Body of pancreas (tissue), 4 donors: Measurements from ENCODE around the gene NEGR1. TPM values are rescaled to one million over a fixed set of nuclear protein-coding genes. Genes with fewer than 3 reads are reported as not detected.

Experiments used
- ATAC-seq: fragments of 150-250 bp; one replicate; pipeline ENCODE4 v1.9.1; 2016
- DNase-seq, 4 donors: peaks; one replicate each; pipeline ENCODE4 v3.0.0-alpha.2; 2019
- H3K27ac ChIP-seq, 4 donors: fragments of 200-600 bp; sonication (generic); 1 replicate in 3 of 4; 2 replicates in 1 of 4; pipeline versions ENCODE4 v1.5.1 to v1.6.1; 2016 to 2019; ENCODE audit warnings: mild to moderate bottlenecking in 1 of 4, mixed read lengths in 1 of 4, moderate library complexity in 1 of 4
- H3K27me3 ChIP-seq, 2 donors: fragments of 200-600 bp; sonication (generic); one replicate each; pipeline ENCODE4 v1.6.0; 2016; ENCODE audit warnings: mild to moderate bottlenecking in 1 of 2
- H3K36me3 ChIP-seq, 2 donors: fragments of 200-600 bp; sonication (generic); replicated peaks in 1 of 2; 2 replicates each; pipeline ENCODE4 v1.5.1; 2016; ENCODE audit warnings: low read depth in 2 of 2; ENCODE audit not compliant: insufficient read depth in 1 of 2
- H3K4me1 ChIP-seq: fragments of 200-600 bp; sonication (generic); one replicate; pipeline ENCODE4 v1.6.0; 2016
- H3K4me3 ChIP-seq, 2 donors: fragments of 200-600 bp; sonication (generic); 1 replicate in 1 of 2; 2 replicates in 1 of 2; pipeline ENCODE4 v1.5.1; 2016 to 2019
- H3K9me3 ChIP-seq, 3 donors: fragments of 200-600 bp; sonication (generic); 1 replicate in 2 of 3; 2 replicates in 1 of 3; pipeline ENCODE4 v1.5.1; 2016
- POLR2A ChIP-seq, 3 donors: fragments of 450-650 bp; IDR thresholded peaks; one replicate each; pipeline ENCODE4 v1.6.1; 2016; ENCODE audit warnings: antibody characterized with exemption in 3 of 3, mild to moderate bottlenecking in 2 of 3
- WGBS, 2 donors: methylation state at CpG; one replicate each; pipeline ENCODE4 v1.1.5; 2017; 5-methylcytosine and 5-hydroxymethylcytosine counted together
- intact Hi-C: fragments of 100-400 bp; cut with DNase I; formaldehyde crosslinking; loops from one replicate; pipeline ENCODE4 v1.15.1; 2023
- total RNA-seq, 2 donors: library from RNA; depleted of rRNA; stranded (reverse); fragments of >200 nt; gene quantifications; one replicate each; pipeline ENCODE4 v1.1.0, GENCODE V29; 2016
- TF ChIP-seq, protein P1 (sequence below), 7 experiments: fragments of 450-650 bp in 4 of 7; fragments of 200-600 bp in 3 of 7; sonication (generic) in 3 of 7; IDR thresholded peaks; one replicate each; pipeline ENCODE4 v1.5.1; 2016 to 2019; ENCODE audit warnings: antibody characterized with exemption in 7 of 7

NEGR1 gene
- total RNA-seq, 2 donors from 2014 or later: 6.3 to 9.6 TPM

- Histone ChIP-seq H3K4me3 (no peak overlapping the region), H3K27ac (no peak overlapping the region), H3K36me3 (no peaks in the 10 kb centered on the region), H3K27me3 (no peaks in the 10 kb centered on the region), H3K4me1 (no peaks in the 10 kb centered on the region), H3K9me3 (no peaks in the 10 kb centered on the region)
- TF ChIP-seq POLR2A (IDR thresholded peaks at IDR 0.05): no peak
- TF ChIP-seq, protein P1, sequence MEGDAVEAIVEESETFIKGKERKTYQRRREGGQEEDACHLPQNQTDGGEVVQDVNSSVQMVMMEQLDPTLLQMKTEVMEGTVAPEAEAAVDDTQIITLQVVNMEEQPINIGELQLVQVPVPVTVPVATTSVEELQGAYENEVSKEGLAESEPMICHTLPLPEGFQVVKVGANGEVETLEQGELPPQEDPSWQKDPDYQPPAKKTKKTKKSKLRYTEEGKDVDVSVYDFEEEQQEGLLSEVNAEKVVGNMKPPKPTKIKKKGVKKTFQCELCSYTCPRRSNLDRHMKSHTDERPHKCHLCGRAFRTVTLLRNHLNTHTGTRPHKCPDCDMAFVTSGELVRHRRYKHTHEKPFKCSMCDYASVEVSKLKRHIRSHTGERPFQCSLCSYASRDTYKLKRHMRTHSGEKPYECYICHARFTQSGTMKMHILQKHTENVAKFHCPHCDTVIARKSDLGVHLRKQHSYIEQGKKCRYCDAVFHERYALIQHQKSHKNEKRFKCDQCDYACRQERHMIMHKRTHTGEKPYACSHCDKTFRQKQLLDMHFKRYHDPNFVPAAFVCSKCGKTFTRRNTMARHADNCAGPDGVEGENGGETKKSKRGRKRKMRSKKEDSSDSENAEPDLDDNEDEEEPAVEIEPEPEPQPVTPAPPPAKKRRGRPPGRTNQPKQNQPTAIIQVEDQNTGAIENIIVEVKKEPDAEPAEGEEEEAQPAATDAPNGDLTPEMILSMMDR (IDR thresholded peaks at IDR 0.05): no peak
- DNase-seq (no peak), ATAC-seq (no peak)
- WGBS, 2 donors: 47 to 63% methylated on average over 3 of the region's 3 CpGs
- intact Hi-C loops: no loop called here
Observed at GRCh38 chr1:72184099-72184701, 98.1 kb downstream of the NEGR1 start.

GRCh38 chr1:72182859-72183258 is 99.5 kb downstream of the NEGR1 start:
- Histone ChIP-seq H3K27me3 (no peaks in the 10 kb centered on the region), H3K4me1 (no peaks in the 10 kb centered on the region), H3K36me3 (no peaks in the 10 kb centered on the region), H3K9me3 (no peaks in the 10 kb centered on the region), H3K27ac (no peak overlapping the region), H3K4me3 (no peak overlapping the region)
- intact Hi-C loops: no loop called here
- no peak for TF ChIP-seq POLR2A (IDR thresholded peaks at IDR 0.05)
- TF ChIP-seq, protein P1 (IDR thresholded peaks at IDR 0.05): no peak
- no peak for DNase-seq
- ATAC-seq: no peak

GRCh38 chr1:72178266-72178665 is 104.1 kb downstream of the NEGR1 start:
- TF ChIP-seq POLR2A (IDR thresholded peaks at IDR 0.05): no peak
- TF ChIP-seq, protein P1 (IDR thresholded peaks at IDR 0.05): no peak
- Histone ChIP-seq H3K36me3 (no peaks in the 10 kb centered on the region), H3K27me3 (no peaks in the 10 kb centered on the region), H3K4me1 (no peaks in the 10 kb centered on the region), H3K4me3 (no peak overlapping the region), H3K27ac (no peak overlapping the region), H3K9me3 (no peaks in the 10 kb centered on the region)
- DNase-seq (no peak), ATAC-seq (no peak)
- intact Hi-C loops: no loop called here
- WGBS, 2 donors: 64 to 79% methylated on average over 2 of the region's 2 CpGs

DNA sequence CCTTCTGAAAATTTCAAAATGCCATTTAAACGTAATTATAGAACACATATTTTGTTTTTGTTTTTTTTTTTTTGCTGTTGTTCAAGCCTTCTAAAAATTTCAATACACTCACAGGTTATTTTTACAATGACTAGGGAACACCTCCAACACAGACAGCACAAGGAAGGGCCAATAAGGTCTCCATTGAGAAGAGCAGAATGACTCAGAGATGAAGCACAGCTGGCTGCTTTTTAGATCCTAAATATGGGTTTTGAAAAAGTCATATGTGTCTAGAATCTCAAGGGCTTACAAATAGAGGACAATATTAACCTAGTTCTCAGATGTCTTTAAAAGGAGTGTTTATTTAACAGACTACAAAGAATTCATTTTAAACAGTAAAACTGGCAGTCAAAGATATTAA is 104.6 kb downstream of the NEGR1 start:
- no peaks in the 10 kb centered on the region for H3K27me3 ChIP-seq
- no peaks in the 10 kb centered on the region for H3K36me3 ChIP-seq
- no peak overlapping the region for H3K4me3 ChIP-seq
- 40 to 49% methylated on average over 1 of the region's 1 CpG for WGBS, 2 donors
- no peak overlapping the region for H3K27ac ChIP-seq
- DNase-seq: no peak
- H3K4me1 ChIP-seq: no peaks in the 10 kb centered on the region
- no peak for TF ChIP-seq POLR2A (IDR thresholded peaks at IDR 0.05)
- TF ChIP-seq, protein P1 (IDR thresholded peaks at IDR 0.05): no peak
- no peaks in the 10 kb centered on the region for H3K9me3 ChIP-seq
- ATAC-seq: no peak
- intact Hi-C loops: no loop called here

DNA sequence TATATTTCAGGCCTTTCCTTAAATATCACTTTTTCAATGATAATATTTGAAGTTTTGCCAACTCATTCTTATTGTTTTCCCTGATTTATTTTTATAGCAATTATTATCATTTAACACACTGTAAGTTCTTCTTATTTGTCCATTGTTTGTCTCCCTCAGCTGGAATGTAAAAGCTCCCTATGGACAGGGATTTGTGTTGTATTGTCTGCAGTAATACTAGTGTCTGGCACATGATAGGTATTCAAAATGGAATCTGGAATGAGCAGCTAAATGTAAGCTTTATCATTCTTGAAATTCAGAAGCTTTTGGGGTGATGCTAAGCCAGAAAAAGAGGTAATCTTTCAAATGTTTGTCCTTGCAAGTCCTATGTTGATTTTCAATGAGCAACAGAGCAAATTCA is 112.1 kb downstream of the NEGR1 start:
- intact Hi-C loops: no loop called here
- no peak overlapping the region for H3K4me3 ChIP-seq
- no peak overlapping the region for H3K27ac ChIP-seq
- ATAC-seq: no peak
- H3K27me3 ChIP-seq: no peaks in the 10 kb centered on the region
- TF ChIP-seq POLR2A (IDR thresholded peaks at IDR 0.05): no peak
- TF ChIP-seq, protein P1 (IDR thresholded peaks at IDR 0.05): no peak
- H3K9me3 ChIP-seq: no peaks in the 10 kb centered on the region
- no peaks in the 10 kb centered on the region for H3K36me3 ChIP-seq
- DNase-seq: no peak
- H3K4me1 ChIP-seq: no peaks in the 10 kb centered on the region
